Activated CD8-positive, alpha-beta memory T cell treated with anti-CD3 and anti-CD28 coated beads, Interleukin-2, amount 50 U/mL, for 24 hours (primary cell): Measurements from ENCODE around the gene DHRS4.

Source experiments
- DNase-seq: peaks from one replicate; pipeline ENCODE4 v3.0.0-alpha.2; 2020; ENCODE audit errors: extremely low read depth

Gene DHRS4

DNA sequence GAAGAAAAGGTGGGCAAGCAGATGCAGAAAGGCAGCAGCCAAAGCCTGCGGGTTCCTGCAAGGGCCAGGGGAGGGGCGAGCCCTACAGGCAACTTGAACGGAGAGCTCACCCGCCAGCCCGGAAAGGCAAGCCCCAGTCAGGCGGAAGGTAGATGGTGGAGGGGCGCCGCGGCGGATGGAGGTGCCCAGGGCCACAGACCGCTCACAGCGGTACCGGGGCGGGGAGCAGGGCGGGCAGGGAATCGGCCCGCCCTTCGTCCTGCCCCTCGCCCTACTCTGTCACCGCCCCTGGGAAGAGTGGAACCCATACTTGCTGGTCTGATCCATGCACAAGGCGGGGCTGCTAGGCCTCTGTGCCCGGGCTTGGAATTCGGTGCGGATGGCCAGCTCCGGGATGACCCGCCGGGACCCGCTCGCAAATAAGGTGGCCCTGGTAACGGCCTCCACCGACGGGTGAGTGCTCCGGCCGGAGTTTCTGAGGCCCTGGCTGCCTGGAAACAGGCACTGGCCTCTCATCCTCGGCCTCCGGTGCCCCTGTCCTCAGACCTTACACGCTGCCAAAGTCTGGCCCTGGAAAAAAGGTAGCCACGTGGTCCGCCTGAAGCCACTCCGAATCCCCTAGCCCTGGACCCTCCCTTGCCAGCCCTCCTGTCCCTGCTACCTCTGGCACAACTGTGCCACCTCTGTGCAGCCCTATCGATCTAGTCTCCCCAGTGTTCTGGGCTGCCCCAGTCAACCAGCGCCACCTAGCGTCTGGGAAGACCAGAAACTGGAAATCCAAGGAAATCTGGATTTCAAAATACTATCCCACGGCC, at the start of gene DHRS4:
DHRS4 (plus strand) TSS at position 307 of the 815 bp plus-strand sequence; CDS start at position 326, 19 bp downstream.
- DNase-seq: peak; percentile 54

DNA sequence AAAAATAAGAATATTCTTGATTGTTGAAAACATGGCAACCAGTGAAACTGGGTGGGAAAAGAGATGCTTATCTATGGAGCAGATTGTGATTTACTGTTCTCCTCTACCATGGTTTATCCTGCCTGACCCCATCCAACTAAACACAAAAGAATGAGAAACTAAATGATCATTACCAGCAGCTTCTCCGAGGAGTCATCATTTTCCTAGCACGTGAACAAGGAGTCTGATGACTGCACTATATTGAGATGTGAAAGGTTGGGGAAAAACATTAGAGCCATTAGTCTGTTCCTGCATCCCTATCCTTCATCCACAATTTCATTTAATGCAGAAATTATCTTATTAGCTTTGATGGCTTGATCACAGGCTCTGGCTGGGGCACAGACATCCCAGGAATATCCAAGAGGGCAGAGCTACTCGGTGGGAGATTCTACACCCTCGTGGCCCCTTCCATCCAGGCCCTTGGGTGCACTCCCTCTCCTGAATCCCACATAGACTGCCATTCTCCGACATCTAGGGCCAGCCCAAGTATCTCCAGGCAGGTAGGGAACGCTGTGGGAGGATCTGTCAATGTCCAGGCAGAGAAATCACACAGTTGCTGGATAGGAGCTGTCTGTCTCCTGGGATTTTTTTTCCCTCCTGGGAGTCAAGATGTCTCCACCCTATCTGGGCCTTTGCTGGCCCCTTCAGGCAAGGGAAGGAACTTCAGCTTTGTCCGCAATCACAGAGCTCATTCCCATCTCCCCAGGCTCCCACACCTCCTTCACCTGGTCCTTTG, 43.3 kb upstream of the DHRS4 start:
- DNase-seq: no peak

DNA sequence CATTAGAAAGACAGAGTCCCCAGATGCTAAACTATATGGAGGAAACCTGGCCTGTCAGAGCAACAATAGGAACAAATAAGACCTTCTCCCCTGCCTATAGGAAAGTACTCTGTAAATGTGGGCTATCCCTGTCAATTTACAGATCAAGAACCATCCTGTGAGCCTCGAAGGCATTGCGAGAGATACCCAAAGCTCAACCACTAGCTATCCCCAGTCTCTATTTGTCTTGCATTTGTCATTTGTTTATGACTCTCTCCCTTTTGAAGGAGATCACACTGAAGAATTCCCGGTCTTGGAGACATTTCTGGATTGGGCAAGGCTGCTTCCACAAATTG, 42.7 kb upstream of the DHRS4 start:
- DNase-seq: no peak

GRCh38 chr14:23915559-23915958, 38.0 kb upstream of the DHRS4 start:
- no peak for DNase-seq

DNA sequence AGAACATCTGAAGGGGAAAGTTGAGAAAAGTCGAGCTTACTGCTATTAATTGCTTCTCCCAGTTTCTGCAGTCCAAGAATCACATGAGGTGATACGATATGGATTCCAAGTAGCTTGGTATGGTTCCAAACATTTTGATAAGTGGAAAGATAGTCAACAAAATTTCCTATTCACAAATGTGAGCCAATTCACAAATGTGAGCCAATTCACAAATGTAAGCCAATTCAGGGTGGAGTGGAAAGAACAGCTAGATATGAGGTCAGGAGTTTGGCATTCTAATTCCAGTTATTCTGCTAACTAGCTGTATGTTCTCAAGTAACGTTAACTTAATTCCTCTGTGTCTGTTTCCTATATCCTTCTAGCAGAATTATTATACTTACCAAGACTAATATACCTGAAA, 37.6 kb upstream of the DHRS4 start:
- no peak for DNase-seq

DNA sequence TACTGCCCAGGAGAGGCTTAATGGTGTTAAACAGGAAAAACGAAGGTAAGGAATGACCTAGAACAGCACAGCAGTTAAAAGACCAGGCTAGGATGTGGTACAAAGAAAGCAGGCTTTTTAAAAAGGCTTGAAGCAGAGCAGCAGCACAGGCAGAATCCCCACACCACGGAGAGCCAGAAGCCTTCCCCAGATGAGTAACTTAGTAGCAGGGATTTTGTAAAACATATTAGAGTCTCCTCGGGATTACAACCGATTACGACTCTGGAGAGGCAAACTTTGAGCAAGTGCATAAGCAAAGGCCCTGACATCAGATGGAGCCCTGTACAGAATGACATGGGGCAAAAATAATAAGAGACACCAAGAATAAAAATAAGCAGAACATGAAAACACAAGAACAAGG, 37.1 kb upstream of the DHRS4 start:
- no peak for DNase-seq

DNA sequence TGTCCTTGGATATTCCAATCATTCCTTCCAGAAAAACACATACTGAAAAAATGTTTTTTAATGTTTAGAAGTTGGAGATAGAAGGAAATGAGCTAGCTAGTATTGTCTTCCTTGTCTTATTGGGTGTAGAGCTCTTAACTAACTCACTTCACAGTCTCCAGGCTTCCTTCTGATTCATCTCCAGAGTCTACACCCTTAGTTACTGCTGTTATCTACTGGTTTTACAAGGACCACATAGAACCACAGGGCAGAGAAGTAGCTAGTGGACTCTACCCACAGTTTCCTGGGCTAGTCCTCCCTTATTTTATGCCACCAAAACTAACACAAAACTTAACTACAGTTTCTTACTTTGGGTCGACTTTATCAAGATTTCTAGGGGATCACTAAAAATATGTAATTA, 31.0 kb upstream of the DHRS4 start:
- DNase-seq: no peak

DNA sequence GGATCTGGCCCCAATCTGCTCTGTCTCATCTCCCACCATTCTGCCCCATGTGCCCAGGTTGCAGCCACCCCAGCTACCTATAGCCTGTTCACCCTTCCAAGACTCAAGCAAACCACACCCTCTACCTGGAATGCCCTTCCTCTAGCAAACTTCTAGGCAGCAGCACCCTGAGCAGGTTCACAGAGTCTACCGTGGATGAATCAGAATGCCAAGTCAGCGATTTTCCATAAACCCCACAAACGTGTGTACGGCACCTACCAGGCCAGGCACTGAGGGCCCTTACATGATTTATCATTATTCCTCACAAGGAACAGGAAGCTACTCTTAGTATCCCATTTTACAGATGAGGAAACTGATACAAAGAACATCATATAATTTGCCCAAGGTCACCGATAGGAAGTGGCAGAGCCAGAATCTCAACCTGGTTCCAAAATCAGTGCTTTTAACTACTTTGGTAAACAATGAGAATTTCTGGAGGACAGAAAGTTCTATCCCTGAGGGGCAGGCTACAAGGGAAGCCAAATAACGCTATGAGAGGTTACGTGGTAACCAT, 28.0 kb upstream of the DHRS4 start:
- no peak for DNase-seq

DNA sequence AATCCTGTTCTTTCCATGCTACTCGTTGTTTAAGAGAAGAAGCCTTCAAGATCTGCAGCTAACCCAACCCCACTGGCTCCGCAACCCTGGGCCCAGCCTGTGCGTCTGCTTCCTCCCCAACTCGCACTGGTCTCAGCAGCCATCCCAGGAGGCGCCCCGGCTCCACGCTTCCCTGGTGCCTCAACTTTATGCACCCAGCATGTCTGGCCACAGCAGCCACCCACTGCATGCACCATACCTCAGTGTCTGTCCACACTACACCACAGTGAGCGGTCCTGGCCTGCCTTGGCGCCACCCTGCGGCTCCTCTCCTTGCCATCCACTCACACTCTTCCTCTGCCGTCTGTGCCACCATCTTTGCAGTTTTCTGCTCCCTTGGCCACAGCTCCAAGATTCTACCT, 27.0 kb upstream of the DHRS4 start:
- no peak for DNase-seq

- no peak for DNase-seq
Observed at GRCh38 chr14:23929136-23929535, 24.4 kb upstream of the DHRS4 start.

DNA sequence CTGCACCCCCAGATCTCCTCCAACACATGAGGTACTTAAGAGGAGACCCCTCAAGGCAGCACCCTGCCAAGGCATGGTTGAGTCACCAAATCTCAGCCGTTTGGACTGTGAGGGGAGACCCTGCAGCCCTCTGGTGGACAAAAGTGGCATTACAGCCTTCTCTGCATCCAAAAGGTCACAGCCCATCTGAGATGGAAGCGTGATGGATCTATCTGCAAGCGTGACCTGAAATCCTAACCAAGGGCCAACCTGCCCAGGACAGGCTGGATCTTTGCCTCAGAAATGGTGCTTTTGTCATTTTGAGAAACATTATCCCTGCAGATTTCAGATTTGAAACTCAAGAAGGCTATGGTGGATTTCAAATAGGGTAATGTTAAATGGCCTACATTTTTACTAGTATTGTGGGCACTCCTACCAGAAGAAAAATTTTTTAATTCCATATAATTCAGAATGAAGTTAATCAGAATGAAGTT, 23.7 kb upstream of the DHRS4 start:
- DNase-seq: peak; percentile 75

DNA sequence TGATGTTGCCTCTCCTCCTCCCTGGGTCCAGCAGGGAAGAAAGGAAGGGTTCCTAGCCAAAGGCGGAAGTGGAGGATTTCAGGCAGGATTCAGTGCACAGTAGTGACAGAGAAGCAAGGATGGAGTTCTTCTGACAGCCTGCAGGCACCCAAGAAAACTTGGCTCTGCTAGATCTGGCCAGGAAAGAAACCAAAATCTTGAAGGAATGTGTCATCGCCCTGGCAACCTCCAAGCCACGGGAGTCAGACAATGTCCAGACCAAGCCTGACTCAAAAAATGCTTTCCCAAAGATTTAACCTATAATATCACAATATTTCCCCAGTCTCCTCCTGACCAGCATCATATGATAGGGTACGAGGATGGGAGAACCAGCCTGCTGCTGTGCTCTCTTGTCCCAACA, 22.8 kb upstream of the DHRS4 start:
- DNase-seq: no peak

DNA sequence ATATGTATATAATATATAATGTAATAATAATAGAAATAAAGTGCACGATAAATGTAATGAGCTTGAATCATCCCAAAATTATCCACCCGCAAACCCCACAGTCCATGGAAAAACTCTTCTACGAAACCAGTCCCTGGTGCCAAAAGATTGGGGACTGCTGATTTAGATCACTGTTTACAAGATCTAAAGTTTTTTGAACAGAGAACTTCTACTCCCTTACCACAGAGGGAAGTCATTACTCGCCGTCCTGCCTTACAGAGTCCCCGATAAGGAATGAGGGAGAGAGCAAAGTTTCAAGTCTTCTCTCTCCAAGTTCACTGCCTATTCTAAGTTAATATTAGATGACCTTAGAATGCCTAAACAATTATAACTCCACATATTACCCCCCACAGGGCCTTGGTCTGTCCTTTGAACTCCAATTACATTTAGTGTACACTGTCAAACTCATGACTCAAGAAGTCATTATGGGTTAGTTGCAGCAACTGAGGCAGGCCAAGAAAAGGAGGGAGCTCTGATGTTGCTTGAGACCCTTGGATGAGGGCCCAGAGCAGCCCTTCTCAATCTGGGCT, 21.8 kb upstream of the DHRS4 start:
- no peak for DNase-seq

DNA sequence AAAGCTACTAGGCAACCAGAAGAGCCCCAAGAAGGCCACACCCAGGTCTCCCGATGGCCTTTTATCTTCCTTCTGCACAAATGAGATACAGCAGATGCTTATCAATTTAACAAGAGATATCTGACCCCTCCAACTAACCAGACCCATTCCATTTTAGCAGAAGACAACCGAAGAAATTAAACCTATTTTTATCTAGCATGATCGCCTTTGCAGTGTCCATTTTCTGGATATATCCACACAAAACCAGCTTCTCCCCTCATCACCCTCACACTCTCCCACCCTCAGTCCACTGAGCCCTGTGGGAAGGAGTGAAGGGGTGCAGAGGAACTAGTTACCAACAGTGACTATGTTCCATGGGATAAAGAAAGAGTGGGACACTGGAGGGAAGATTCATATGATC, 20.9 kb upstream of the DHRS4 start:
- DNase-seq: no peak

GRCh38 chr14:23933108-23933741, 20.3 kb upstream of the DHRS4 start:
- DNase-seq: no peak

DNA sequence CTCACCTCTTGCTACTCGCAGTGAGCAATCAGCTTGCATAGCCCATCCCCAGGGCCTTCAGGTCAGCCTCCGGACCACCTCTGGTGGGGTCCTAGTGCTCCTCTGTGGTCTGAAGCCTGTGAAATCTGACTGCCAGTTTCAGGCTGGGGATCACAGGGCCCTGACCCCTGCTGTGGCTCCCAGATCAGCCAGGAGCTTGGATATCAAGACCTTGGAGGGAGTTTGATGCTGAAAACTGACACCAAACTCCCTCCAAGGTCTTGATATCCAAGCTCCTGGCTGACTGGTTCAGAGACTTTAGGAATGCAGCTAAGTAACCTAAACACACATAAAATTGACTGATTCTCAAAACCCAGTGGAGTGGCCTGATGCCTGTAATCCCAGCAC, 19.8 kb upstream of the DHRS4 start:
- DNase-seq: no peak

- no peak for DNase-seq
Observed at GRCh38 chr14:23935158-23935557, 18.4 kb upstream of the DHRS4 start.

DNA sequence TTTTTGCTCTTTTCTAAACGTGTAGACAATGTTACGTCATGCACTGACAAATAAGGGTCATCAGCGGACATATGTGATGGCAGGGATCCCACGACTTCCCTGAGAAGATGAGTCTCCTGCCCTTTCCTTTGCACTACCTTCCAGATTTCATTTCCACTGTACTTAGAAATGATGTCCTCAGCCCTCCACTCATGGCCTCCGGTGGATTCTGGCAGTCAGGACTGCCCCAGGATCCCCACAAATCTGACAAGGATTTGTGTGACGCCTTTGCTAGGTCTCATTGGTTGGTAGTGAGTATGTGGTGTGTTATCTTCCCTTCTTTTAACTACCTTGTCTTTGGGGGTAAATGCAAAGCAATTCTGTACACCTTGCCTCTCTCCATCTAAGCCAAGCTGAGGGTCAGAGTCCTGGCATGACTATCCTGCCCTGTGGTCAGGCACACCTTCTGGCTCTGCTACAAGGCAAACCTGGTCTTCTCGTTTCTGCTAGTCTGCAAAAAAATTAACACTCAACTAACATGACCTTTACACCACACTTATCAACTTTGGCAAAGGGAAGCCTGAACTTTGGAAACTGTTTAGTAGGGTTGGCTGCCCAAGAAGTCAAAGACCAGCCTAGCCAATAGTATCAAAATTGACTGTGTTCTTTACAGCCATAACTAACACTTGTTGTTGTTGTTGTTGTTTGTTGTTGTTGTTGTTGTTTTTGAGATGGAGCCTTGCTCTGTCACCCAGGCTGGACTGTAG, 17.3 kb upstream of the DHRS4 start:
- DNase-seq: no peak

GRCh38 chr14:23937203-23937602, 16.4 kb upstream of the DHRS4 start:
- no peak for DNase-seq

GRCh38 chr14:23938823-23939222, 14.7 kb upstream of the DHRS4 start:
- DNase-seq: no peak

DNA sequence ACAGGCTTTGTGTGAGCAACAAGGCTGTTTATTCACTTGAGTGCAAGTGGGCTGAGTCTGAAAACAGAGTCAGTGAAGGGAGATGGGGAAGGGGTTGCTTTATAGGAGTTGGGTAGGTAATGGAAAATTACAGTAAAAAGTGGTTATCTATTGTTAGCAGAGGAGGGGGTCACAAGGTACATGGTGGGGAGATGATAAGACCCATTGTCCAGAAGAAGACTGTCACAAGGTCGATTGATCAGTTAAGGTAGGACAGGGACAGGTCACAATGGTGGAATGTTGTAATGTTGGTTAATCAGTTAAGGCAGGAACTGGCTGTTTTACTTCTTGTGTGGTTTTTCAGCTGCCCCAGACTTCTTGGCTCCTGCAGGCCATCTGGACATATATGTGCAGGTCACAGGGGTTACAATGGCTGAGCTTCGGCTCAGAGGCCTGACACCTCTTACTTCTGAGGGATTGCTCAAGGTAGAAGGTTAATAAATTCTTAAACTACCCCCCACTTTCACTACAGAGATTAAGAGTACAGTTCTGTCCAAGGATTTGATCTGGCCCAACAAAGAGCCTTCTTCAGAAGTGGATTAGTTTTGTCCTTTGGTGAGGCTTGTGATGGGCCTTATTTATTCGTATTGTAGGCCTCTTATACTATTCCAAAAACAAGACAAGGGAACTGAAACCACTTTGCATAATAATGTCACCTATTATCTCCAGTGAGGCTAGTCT, 13.8 kb upstream of the DHRS4 start:
- DNase-seq: no peak
